Upper lobe of left lung (tissue), 6 donors: Measurements from ENCODE around the gene RHOT2. TPM values are rescaled to one million over a fixed set of nuclear protein-coding genes. Genes with fewer than 3 reads are reported as not detected.
A peak's percentile ranks its signal among the peaks of the same experiment; 100 is the strongest.

Experiments used
- ATAC-seq, 2 donors: fragments of 200-7000 bp; cut with Tn5 transposase; one replicate each; pipeline ENCODE4 v1.9.1; 2022; ENCODE audit warnings: mild to moderate bottlenecking in 2 of 2, moderate library complexity in 2 of 2; ENCODE audit not compliant: low FRiP score in 2 of 2
- DNase-seq, 2 donors: peaks; one replicate each; pipeline ENCODE4 v3.0.0-alpha.2; 2019 to 2020
- H3K27ac ChIP-seq, 4 donors: fragments of 200-600 bp; sonication (generic); one replicate each; pipeline ENCODE4 v1.5.1; 2016 to 2019
- H3K27me3 ChIP-seq, 4 donors: fragments of 200-600 bp; sonication (generic); one replicate each; pipeline ENCODE4 v1.5.1; 2017 to 2019
- H3K36me3 ChIP-seq, 4 donors: fragments of 200-600 bp; sonication (generic); one replicate each; pipeline ENCODE4 v1.5.1; 2016 to 2019
- H3K4me1 ChIP-seq, 4 donors: fragments of 200-600 bp; sonication (generic); one replicate each; pipeline ENCODE4 v1.5.1; 2018 to 2019
- H3K4me3 ChIP-seq, 4 donors: fragments of 200-600 bp; sonication (generic); one replicate each; pipeline ENCODE4 v1.5.1; 2017 to 2019; ENCODE audit warnings: mild to moderate bottlenecking in 2 of 4, moderate library complexity in 1 of 4
- H3K9me3 ChIP-seq, 4 donors: fragments of 200-600 bp; sonication (generic); one replicate each; pipeline ENCODE4 v1.5.1; 2018 to 2019
- CTCF ChIP-seq, 6 experiments: fragments of 450-650 bp in 4 of 6; fragments of 200-600 bp in 2 of 6; sonication (generic) in 2 of 6; IDR thresholded peaks; one replicate each; pipeline ENCODE4 v1.5.1; 2016 to 2019; ENCODE audit warnings: antibody characterized with exemption in 6 of 6
- EP300 ChIP-seq, 4 donors: sonication (generic); formaldehyde crosslinking; IDR thresholded peaks; one replicate each; pipeline ENCODE4 v1.5.1; 2017; ENCODE audit warnings: antibody characterized with exemption in 4 of 4, control low read depth in 2 of 4
- POLR2A ChIP-seq, 4 donors: fragments of 450-650 bp; IDR thresholded peaks; one replicate each; pipeline ENCODE4 v1.5.1; 2016 to 2017; ENCODE audit warnings: antibody characterized with exemption in 4 of 4, mild to moderate bottlenecking in 2 of 4
- POLR2AphosphoS5 ChIP-seq, 2 donors: sonication (generic); formaldehyde crosslinking; IDR thresholded peaks; one replicate each; pipeline ENCODE4 v1.5.1; 2017; ENCODE audit warnings: antibody characterized with exemption in 2 of 2
- WGBS, 2 donors: methylation state at CpG; one replicate each; pipeline ENCODE4 v1.1.5; 2017 to 2018; 5-methylcytosine and 5-hydroxymethylcytosine counted together
- total RNA-seq, 6 donors: library from RNA; depleted of rRNA in 4 of 6; stranded (reverse); fragments of >200 nt in 4 of 6; gene quantifications; one replicate each; pipeline versions ENCODE4 v1.1.0 to v1.2.1, GENCODE V29; 2016 to 2021
- donor health status: DM: no; HTN: no; CAD: no; lungs with moderate emphysema.
- donor health status: DM: no; HTN: yes; CAD: no; lungs with severe emphysema.

The RHOT2 gene
- total RNA-seq, 6 donors from 2014 or later, result 53.0 to 535 (median 107) TPM

GRCh38 chr16:684961-685696 is 17.2 kb downstream of the RHOT2 start:
- H3K9me3 ChIP-seq, result no peaks in the 10 kb centered on the region
- H3K27me3 ChIP-seq, result no peaks in the 10 kb centered on the region
- TF ChIP-seq EP300 (IDR thresholded peaks at IDR 0.05), result no peak
- TF ChIP-seq POLR2A (IDR thresholded peaks at IDR 0.05), result no peak
- TF ChIP-seq CTCF (IDR thresholded peaks at IDR 0.05), result no peak
- TF ChIP-seq POLR2AphosphoS5 (IDR thresholded peaks at IDR 0.05), result no peak
- H3K36me3 ChIP-seq, result peaks cover 8 to 39% (median 23%) of the 10 kb centered on the region in 4 donors
- DNase-seq (peak in 1 of 2 donors; percentile 87), ATAC-seq (no peak)
- peaks cover 48 to 76% (median 61%) of the 10 kb centered on the region in 4 donors for H3K4me1 ChIP-seq
- H3K4me3 ChIP-seq, result peak overlapping the region in 3 of 4 donors; percentile 69 to 84 (median 76)
- H3K27ac ChIP-seq, result peak overlapping the region; percentile 67 to 86 (median 82)
- 95 to 96% methylated on average over 34 to 58 of the region's 61 CpGs for WGBS, 2 donors

GRCh38 chr16:685967-686366 is 18.0 kb downstream of the RHOT2 start:
- Histone ChIP-seq H3K27ac (no peak overlapping the region), H3K4me1 (peaks cover 50 to 79% (median 64%) of the 10 kb centered on the region in 4 donors), H3K9me3 (no peaks in the 10 kb centered on the region), H3K4me3 (no peak overlapping the region), H3K27me3 (no peaks in the 10 kb centered on the region), H3K36me3 (peaks cover 8 to 39% (median 23%) of the 10 kb centered on the region in 4 donors)
- DNase-seq (peak; percentile 45 to 79), ATAC-seq (no peak)
- 66 to 81% methylated on average over 3 to 10 of the region's 10 CpGs for WGBS, 2 donors
- TF ChIP-seq CTCF (IDR thresholded peaks at IDR 0.05) (peak in 2 of 6 experiments; percentile 26 to 35), POLR2A (IDR thresholded peaks at IDR 0.05) (no peak)

GRCh38 chr16:686459-687260 is 18.7 kb downstream of the RHOT2 start:
- no peak overlapping the region for H3K27ac ChIP-seq
- no peak overlapping the region for H3K4me3 ChIP-seq
- ATAC-seq (no peak), DNase-seq (peak in 1 of 2 donors; percentile 86)
- 94 to 97% methylated on average over 23 to 51 of the region's 51 CpGs for WGBS, 2 donors
- TF ChIP-seq EP300 (IDR thresholded peaks at IDR 0.05) (no peak), POLR2A (IDR thresholded peaks at IDR 0.05) (no peak), POLR2AphosphoS5 (IDR thresholded peaks at IDR 0.05) (no peak), CTCF (IDR thresholded peaks at IDR 0.05) (no peak)
- H3K36me3 ChIP-seq, result peaks cover 8 to 34% (median 21%) of the 10 kb centered on the region in 4 donors
- no peaks in the 10 kb centered on the region for H3K27me3 ChIP-seq
- no peaks in the 10 kb centered on the region for H3K9me3 ChIP-seq
- H3K4me1 ChIP-seq, result peaks cover 43 to 74% (median 58%) of the 10 kb centered on the region in 4 donors

GRCh38 chr16:687499-687898 is 19.6 kb downstream of the RHOT2 start:
- WGBS, 2 donors, result 89 to 94% methylated on average over 16 to 19 of the region's 19 CpGs
- Histone ChIP-seq H3K27ac (no peak overlapping the region), H3K27me3 (no peaks in the 10 kb centered on the region), H3K4me3 (no peak overlapping the region), H3K36me3 (peaks cover under 1 to 26% (median 13%) of the 10 kb centered on the region in 4 donors), H3K4me1 (peaks cover 37 to 66% (median 50%) of the 10 kb centered on the region in 4 donors), H3K9me3 (no peaks in the 10 kb centered on the region)
- no peak for TF ChIP-seq EP300 (IDR thresholded peaks at IDR 0.05)
- TF ChIP-seq CTCF (IDR thresholded peaks at IDR 0.05), result no peak
- TF ChIP-seq POLR2A (IDR thresholded peaks at IDR 0.05), result no peak
- TF ChIP-seq POLR2AphosphoS5 (IDR thresholded peaks at IDR 0.05), result no peak
- no peak for ATAC-seq
- peak in 1 of 2 donors; percentile 77 for DNase-seq
